Measurements from ENCODE around the gene JPT1. TPM values are rescaled to one million over a fixed set of nuclear protein-coding genes. Genes with fewer than 3 reads are reported as not detected.
"Not testable (repeated sequence)": the region's sequence is repeated elsewhere in the genome, so short reads cannot be mapped to it uniquely, and the experiment has no call there.

The JPT1 gene
- total RNA-seq, 1 experiment from 2014 or later = 448 TPM

GRCh38 chr17:75168998-75169397, 14.7 kb upstream of the JPT1 start:
- ChIA-PET CTCF (interaction anchor here (0.7 kb wide), 1 partner anchor 114 kb away, joined by 6 read pairs; no protein-coding TSS in a partner anchor), POLR2A (no interaction called here)
- in situ Hi-C loops (cut with HindIII; ENCODE audit: low pct_unique_long_range_greater_than_20kb, low sequenced_read_pairs) = no loop called here
- Histone ChIP-seq H3K4me1 (ENCODE audit: control insufficient read depth, insufficient read depth, low read length) (no peaks in the 10 kb centered on the region), H3K36me3 (ENCODE audit: control insufficient read depth, insufficient read depth, low read length) (peaks cover 11% of the 10 kb centered on the region; the same call in 1 of the 2 replicates), H3K27ac (ENCODE audit: low read length) (no peak overlapping the region), H3K4me3 (ENCODE audit: low read depth in 2 of 2, low read length in 2 of 2) (no peak overlapping the region), H3K27me3 (ENCODE audit: control insufficient read depth, insufficient read depth, low read length) (no peaks in the 10 kb centered on the region), H3K9me3 (ENCODE audit: control insufficient read depth, insufficient read depth, low read depth, low read length) (no peaks in the 10 kb centered on the region)
- no peak for DNase-seq (ENCODE audit: low read depth, low spot score)
- no peak for TF ChIP-seq POLR2AphosphoS5 (IDR thresholded peaks at IDR 0.05; ENCODE audit: low read depth, low read length)
- TF ChIP-seq, protein P1, sequence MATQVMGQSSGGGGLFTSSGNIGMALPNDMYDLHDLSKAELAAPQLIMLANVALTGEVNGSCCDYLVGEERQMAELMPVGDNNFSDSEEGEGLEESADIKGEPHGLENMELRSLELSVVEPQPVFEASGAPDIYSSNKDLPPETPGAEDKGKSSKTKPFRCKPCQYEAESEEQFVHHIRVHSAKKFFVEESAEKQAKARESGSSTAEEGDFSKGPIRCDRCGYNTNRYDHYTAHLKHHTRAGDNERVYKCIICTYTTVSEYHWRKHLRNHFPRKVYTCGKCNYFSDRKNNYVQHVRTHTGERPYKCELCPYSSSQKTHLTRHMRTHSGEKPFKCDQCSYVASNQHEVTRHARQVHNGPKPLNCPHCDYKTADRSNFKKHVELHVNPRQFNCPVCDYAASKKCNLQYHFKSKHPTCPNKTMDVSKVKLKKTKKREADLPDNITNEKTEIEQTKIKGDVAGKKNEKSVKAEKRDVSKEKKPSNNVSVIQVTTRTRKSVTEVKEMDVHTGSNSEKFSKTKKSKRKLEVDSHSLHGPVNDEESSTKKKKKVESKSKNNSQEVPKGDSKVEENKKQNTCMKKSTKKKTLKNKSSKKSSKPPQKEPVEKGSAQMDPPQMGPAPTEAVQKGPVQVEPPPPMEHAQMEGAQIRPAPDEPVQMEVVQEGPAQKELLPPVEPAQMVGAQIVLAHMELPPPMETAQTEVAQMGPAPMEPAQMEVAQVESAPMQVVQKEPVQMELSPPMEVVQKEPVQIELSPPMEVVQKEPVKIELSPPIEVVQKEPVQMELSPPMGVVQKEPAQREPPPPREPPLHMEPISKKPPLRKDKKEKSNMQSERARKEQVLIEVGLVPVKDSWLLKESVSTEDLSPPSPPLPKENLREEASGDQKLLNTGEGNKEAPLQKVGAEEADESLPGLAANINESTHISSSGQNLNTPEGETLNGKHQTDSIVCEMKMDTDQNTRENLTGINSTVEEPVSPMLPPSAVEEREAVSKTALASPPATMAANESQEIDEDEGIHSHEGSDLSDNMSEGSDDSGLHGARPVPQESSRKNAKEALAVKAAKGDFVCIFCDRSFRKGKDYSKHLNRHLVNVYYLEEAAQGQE (IDR thresholded peaks at IDR 0.05; ENCODE audit: insufficient read depth in 1 of 2, low read depth in 2 of 2, low read length in 1 of 2) = no peak
- no peak for TF ChIP-seq SIN3A (IDR thresholded peaks at IDR 0.05; ENCODE audit: borderline replicate concordance, insufficient read depth, low read depth, low read length)
- no peak for TF ChIP-seq CTCF (IDR thresholded peaks at IDR 0.05)
- no peak for TF ChIP-seq TCF7L2 (IDR thresholded peaks at IDR 0.05; ENCODE audit: low read depth, low read length)
- no TSS peak for BruUV-seq (replicated peaks)
- intact Hi-C loops (cut with micrococcal nuclease; ENCODE audit: unreplicated experiment) = no loop called here
- ATAC-seq = no peak

DNA sequence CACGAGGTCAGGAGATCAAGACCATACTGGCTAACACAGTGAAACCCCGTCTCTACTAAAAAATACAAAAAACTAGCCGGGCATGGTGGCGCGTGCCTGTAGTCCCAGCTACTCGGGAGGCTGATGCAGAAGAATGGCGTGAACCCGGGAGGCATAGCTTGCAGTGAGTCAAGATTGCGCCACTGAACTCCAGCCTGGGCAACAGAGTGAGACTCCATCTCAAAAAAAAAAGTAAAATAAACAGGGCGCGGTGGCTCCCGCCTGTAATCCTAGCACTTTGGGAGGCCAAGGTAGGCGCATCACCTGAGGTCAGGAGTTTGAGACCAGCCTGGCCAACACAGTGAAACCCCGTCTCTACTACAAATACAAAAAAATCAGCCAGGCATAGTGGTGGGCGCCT, 10.3 kb upstream of the JPT1 start:
- in situ Hi-C loops (cut with HindIII; ENCODE audit: low pct_unique_long_range_greater_than_20kb, low sequenced_read_pairs); H3K9me3 ChIP-seq (ENCODE audit: control insufficient read depth, insufficient read depth, low read depth, low read length); ATAC-seq; H3K36me3 ChIP-seq (ENCODE audit: control insufficient read depth, insufficient read depth, low read length); DNase-seq (ENCODE audit: low read depth, low spot score); H3K4me1 ChIP-seq (ENCODE audit: control insufficient read depth, insufficient read depth, low read length); H3K4me3 ChIP-seq (ENCODE audit: low read depth in 2 of 2, low read length in 2 of 2); BruUV-seq (replicated peaks); intact Hi-C loops (cut with micrococcal nuclease; ENCODE audit: unreplicated experiment); H3K27me3 ChIP-seq (ENCODE audit: control insufficient read depth, insufficient read depth, low read length); H3K27ac ChIP-seq (ENCODE audit: low read length): not testable (repeated sequence)
- CTCF ChIA-PET = interaction anchor here (0.7 kb wide), 1 partner anchor 325 kb away, joined by 9 read pairs; no protein-coding TSS in a partner anchor
- POLR2A ChIA-PET = interaction anchor here (0.6 kb wide), 1 partner anchor 19 kb away, joined by 4 read pairs; no protein-coding TSS in a partner anchor

DNA sequence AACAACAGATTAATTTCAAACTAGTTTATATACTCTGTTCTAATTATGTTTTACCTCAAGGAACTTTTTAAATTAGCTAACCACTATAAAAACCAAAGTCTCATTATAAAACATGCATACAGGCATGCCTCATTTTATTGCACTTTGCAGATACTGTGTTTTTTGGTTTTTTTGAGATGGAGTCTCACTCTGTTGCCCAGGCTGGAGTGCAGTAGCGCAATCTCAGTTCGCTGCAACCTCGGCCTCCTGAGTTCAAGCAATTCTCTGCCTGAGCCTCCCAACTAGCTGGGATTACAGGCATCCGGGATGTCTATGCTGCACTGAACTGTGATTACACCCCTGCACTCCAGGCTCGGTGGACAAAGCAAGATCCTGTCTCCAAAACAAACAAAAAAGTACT, 8.8 kb upstream of the JPT1 start:
- TF ChIP-seq SIN3A (IDR thresholded peaks at IDR 0.05; ENCODE audit: borderline replicate concordance, insufficient read depth, low read depth, low read length) (no peak), TCF7L2 (IDR thresholded peaks at IDR 0.05; ENCODE audit: low read depth, low read length) (no peak), CTCF (IDR thresholded peaks at IDR 0.05) (no peak), POLR2AphosphoS5 (IDR thresholded peaks at IDR 0.05; ENCODE audit: low read depth, low read length) (no peak)
- TF ChIP-seq, protein P1 (IDR thresholded peaks at IDR 0.05; ENCODE audit: insufficient read depth in 1 of 2, low read depth in 2 of 2, low read length in 1 of 2) = no peak

More for the DNA sequence above, 8.8 kb upstream of the JPT1 start:
- no peak overlapping the region for H3K4me3 ChIP-seq (ENCODE audit: low read depth in 2 of 2, low read length in 2 of 2)
- H3K27ac ChIP-seq (ENCODE audit: low read length) = no peak overlapping the region
- intact Hi-C loops (cut with micrococcal nuclease; ENCODE audit: unreplicated experiment) (no loop called here), in situ Hi-C loops (cut with HindIII; ENCODE audit: low pct_unique_long_range_greater_than_20kb, low sequenced_read_pairs) (no loop called here)
- peaks cover 22% of the 10 kb centered on the region for H3K4me1 ChIP-seq (ENCODE audit: control insufficient read depth, insufficient read depth, low read length)
- BruUV-seq (replicated peaks) = no TSS peak
- no peaks in the 10 kb centered on the region for H3K9me3 ChIP-seq (ENCODE audit: control insufficient read depth, insufficient read depth, low read depth, low read length)
- no peaks in the 10 kb centered on the region for H3K27me3 ChIP-seq (ENCODE audit: control insufficient read depth, insufficient read depth, low read length)
- ChIA-PET CTCF (no interaction called here), POLR2A (no interaction called here)
- DNase-seq (ENCODE audit: low read depth, low spot score) (no peak), ATAC-seq (no peak)
- H3K36me3 ChIP-seq (ENCODE audit: control insufficient read depth, insufficient read depth, low read length) = peaks cover 5% of the 10 kb centered on the region; the same call in 1 of the 2 replicates

Data from Panc1 (cell line).